ENCODE results near the gene TSPAN32. TPM values are rescaled to one million over a fixed set of nuclear protein-coding genes. Genes with fewer than 3 reads are reported as not detected.
"Not testable (repeated sequence)": the region's sequence is repeated elsewhere in the genome, so short reads cannot be mapped to it uniquely, and the experiment has no call there.

The TSPAN32 gene
- polyA plus RNA-seq, 4 donors = 1.2 to 2.0 (median 1.5) TPM

- no peak for DNase-seq (ENCODE audit: low read depth in 4 of 4, low spot score in 3 of 4)
These were observed 21.6 kb upstream of the TSPAN32 start for GRCh38 chr11:2280208-2280607.

DNA sequence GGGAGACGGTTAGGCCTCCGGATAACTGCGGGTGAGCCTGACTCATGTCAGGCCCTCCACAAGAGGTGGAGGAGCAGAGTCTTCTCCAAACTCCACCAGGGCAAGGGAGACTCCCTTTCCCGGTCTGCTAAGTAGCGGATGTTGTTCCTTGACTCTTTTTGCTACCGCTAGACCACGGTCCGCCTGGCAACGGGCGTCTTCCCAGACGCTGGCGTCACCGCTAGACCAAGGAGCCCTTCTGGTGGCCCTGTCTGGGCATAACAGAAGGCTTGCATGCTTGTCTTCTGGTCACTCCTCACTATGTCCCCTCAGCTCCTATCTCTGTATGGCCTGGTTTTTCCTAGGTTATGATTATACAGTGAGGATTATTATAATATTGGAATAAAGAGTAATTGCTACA, 15.5 kb upstream of the TSPAN32 start:
- not testable (repeated sequence) for DNase-seq (ENCODE audit: low read depth in 4 of 4, low spot score in 3 of 4)

DNA sequence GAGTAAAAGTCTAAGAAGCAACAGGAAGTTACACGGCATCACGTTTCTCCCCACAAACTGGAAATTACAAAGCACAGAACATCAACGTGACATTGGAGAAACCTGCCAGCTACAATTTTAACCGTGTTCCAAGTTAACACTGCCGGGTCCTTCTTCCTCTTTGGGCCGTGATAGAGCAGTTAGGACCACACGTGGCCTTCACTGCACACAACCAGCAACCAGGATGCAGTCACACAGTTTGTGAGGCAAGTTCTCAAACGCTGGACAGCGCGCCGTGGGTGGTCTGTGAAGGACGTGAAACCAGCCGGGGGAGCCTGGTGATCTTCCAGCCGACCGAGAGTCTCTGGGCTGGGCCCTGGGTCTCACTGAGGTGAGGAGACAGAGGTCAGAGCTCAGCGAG, 14.7 kb upstream of the TSPAN32 start:
- DNase-seq (ENCODE audit: low read depth in 4 of 4, low spot score in 3 of 4) = no peak

- no peak for DNase-seq (ENCODE audit: low read depth in 4 of 4, low spot score in 3 of 4)
These were observed 12.5 kb upstream of the TSPAN32 start for GRCh38 chr11:2289350-2289749.

DNA sequence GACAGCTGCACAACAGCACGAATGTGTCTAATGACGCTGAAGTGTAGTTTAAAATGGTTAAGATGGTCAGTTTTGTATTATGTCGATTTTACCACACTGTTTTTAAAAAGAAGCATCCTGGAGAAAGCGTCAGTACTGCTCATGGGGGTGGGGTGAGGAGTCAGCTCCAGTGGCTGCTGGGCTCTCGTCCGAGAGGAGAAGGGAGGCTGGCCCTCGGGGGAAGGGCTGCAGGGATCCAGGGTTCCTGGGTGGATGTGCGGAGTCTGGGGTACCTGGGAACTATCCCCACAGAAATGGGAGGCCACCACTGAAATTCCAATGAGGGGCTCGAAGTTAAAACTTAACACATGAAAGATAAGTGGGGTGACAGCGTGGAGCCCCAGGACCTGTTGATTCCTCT, 12.0 kb upstream of the TSPAN32 start:
- no peak for DNase-seq (ENCODE audit: low read depth in 4 of 4, low spot score in 3 of 4)

DNA sequence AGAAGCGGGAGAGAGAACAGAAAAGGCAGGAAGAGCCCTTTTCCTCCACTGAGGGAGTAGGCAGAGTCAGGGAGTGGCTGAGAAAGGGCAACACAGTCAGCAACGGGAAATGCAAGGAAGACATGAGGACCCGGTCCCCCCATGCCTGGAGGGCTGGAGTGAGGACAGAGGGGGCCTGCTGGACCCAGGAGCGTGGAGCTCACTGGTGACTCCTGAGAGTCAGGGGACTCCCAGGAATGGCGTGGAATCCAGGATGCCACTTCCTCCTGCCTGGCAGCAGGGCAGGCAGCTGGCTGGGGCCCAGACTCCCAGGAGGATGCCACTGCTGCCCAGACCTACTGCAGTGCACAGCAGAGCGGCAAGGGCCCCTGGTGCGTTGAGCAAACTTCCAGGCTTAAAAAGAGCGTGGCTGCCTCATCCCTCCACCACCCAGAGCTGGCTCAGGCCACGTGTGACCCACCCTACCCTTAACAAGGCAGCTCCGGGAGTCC, 11.4 kb upstream of the TSPAN32 start:
- DNase-seq (ENCODE audit: low read depth in 4 of 4, low spot score in 3 of 4) = no peak

DNA sequence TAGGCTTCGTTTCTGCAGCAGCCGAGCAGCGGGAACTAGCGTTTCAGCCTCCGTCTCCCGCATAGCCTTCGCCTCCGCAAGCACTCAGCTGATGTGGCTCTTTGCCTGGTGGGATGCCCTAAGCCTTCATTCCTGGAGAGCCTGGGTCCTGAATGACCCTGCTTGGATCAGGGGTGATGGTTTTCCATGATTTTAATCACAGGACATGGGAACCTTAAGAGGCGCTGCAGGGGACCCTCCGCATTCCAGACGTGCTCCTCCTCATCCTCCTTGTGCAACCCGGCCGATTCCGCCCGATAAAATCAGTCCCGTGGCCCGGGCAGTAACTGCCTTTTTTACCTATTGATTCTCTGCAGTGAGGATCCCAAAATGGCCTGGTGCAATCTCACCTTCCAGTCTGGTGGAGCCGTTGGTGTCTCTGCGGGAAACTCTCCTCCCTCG, 8.3 kb upstream of the TSPAN32 start:
- no peak for DNase-seq (ENCODE audit: low read depth in 4 of 4, low spot score in 3 of 4)

DNA sequence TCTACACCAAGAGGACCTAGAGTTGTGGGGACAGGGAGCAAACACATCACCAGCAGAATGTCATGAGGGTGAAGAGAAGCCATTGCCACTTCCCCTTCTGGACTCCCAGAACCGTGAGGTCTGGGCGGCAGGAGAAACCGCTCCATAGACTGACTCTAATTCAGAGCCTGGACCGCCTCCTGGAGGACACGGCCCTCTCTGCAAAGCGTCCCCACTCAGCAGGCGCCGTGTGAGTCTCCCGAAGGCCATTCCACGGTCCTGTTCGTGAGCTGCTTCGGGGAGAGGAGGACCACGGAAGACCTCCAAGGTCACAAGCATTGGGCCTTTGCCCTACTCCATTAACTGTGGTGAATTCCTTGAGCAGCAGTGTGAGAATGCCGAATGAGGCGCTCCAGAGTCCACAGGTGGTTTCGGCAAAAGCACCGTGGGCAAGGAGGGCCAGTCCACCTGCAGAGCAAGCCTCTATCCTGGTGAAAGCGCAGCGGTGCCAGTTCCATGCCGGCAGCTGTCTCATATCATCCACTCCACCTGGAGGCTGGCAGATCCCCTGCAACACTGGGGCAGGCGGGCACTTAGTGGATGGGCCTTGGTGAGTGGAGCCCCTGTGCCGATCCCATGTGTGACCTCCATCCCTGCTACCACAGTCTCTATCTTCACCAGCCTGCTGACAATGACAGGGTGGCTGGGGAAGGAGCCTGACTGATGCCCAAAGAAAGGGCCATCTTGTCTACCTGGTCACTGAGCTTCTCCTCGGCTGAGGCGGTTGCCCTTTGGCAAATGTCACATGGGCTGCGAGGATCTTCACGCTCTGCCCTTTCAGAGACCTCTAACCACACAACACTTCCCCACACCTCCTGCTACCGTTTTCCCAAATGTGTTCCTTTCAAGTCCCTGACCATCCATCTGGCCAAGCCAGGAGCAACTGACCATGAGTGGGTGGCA, 7.6 kb upstream of the TSPAN32 start:
- DNase-seq (ENCODE audit: low read depth in 4 of 4, low spot score in 3 of 4) = no peak

DNA sequence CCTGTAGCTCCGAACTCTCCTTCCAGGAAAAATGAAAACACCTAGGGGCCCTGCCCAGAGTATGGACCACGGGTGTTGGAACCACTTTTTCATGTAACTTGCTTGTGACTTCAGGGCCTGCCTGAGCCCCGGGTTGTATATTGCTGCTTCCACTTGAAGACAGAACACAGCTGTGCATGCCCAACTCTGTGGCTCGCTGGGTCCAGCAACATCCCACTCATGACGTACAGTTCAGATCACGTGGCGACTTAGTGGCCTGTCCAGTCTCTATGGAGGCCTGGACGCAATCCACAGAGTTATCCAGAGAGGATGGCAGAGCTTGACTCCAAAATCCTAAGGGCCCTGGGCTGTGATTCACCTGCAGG, 6.9 kb upstream of the TSPAN32 start:
- DNase-seq (ENCODE audit: low read depth in 4 of 4, low spot score in 3 of 4) = no peak

- no peak for DNase-seq (ENCODE audit: low read depth in 4 of 4, low spot score in 3 of 4)
These were observed 5.6 kb upstream of the TSPAN32 start for GRCh38 chr11:2295971-2296912.

DNA sequence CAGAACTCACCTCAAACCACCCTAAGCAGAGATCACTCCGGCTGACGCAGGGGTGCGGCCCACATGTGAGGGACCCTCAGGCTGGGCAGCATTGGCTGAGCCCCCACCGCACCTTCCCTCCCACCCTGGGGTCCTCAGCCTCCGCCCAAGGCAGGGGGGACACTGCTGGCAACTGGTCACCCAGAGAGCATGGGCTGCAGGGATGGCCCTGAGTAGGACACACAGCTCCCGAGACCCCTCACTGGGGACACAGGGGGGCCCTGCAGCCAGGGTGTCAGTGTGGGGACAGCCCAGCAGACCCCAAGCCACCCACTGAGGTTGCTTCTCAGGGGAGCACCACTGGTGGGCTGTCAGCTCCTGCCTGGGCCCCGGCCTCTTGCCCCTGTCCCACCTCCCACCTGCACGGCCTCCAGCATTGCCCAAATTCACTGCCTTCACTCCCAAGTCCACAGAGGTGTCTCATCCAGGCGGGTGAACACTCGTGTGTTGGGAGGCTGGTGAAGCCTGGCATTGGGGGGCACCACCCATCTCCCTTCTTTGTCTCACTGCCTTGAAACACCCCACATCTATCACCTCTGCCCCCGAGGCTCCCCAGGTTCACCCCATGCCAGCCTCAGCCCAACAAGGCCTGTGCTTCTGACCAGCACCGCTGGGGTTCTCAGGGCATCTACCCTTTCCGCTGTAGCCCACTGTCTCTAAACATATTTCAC, 4.7 kb upstream of the TSPAN32 start:
- no peak for DNase-seq (ENCODE audit: low read depth in 4 of 4, low spot score in 3 of 4)

DNA sequence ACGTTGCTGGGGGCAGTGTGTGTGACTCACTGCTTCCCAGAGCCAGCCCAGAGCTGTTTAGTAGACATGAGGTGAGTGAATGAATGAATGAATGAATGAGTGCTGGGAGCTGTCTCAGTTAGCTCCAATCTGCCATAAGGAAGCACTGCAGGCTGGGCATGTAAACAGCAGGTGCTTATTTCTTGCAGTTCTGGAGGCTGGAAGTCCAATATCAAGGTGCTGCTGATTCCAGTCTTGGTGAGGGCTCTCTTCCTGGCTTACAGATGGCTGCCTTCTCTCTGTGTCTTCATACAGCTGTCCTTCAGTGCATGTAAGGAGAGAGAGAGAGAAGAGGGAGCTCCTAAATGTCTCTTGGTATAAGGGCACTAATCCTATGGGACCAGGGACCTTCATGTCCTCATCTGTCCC, 4.2 kb upstream of the TSPAN32 start:
- DNase-seq (ENCODE audit: low read depth in 4 of 4, low spot score in 3 of 4) = no peak

- no peak for DNase-seq (ENCODE audit: low read depth in 4 of 4, low spot score in 3 of 4)
These were observed 3.5 kb upstream of the TSPAN32 start for GRCh38 chr11:2298131-2298794.

GRCh38 chr11:2298795-2299761, 2.7 kb upstream of the TSPAN32 start:
- no peak for DNase-seq (ENCODE audit: low read depth in 4 of 4, low spot score in 3 of 4)

DNA sequence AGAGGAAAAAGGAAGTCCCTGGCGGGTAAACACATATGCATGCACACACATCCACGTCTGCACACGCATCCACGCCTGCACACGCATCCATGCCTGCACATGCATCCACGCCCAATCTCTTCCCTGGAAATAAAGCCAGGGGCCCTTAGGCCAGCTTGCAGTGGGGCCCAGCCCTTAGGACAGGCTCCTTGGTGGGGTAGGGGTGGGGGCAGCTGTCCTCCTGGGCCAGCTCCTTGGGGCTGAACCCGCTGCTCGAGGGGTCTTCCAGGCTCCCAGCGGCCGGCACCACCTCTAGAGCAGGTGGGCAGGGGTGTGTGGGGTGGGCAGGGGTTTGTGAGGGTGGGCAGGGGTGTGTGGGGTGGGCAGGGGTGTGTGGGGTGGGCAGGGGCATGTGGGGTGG, 2.0 kb upstream of the TSPAN32 start:
- no peak for DNase-seq (ENCODE audit: low read depth in 4 of 4, low spot score in 3 of 4)

- no peak for DNase-seq (ENCODE audit: low read depth in 4 of 4, low spot score in 3 of 4)
These were observed 1.4 kb upstream of the TSPAN32 start for GRCh38 chr11:2300290-2300935.

- no peak for DNase-seq (ENCODE audit: low read depth in 4 of 4, low spot score in 3 of 4)
These were observed 730 bp upstream of the TSPAN32 start for GRCh38 chr11:2300936-2301630.

Measured in right renal pelvis (tissue), 4 donors.